ENCODE data around the gene PEX3.

Gene PEX3

DNA sequence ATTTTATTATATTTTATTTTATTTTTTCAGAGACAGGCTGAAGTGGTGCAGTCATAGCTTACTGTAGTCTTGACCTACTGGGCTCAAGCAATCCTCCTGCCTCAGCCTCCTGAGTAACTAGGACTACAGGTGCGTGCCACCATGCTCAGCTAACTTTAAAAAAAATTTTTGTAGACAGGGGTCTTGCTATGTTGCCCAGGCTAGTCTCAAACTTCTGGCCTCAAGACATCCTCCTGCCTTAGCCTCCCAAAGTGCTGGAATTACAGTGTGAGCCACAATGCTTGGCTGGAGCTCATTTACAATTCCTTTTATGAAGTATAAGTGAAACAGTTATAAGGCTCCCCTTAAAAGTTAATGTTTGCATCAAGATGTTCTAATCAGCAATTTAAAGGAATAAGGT, 46.4 kb downstream of the PEX3 start:
- H3K4me1 Mint-ChIP-seq: no peaks in the 10 kb centered on the region
- H3K27me3 Mint-ChIP-seq (ENCODE audit: low read depth): no peaks in the 10 kb centered on the region
- H3K36me3 Mint-ChIP-seq (ENCODE audit: low read depth): peaks cover 61% of the 10 kb centered on the region
- H3K9me3 Mint-ChIP-seq: no peaks in the 10 kb centered on the region
- H3K27ac Mint-ChIP-seq: no peak overlapping the region
- TF ChIP-seq, protein P1, sequence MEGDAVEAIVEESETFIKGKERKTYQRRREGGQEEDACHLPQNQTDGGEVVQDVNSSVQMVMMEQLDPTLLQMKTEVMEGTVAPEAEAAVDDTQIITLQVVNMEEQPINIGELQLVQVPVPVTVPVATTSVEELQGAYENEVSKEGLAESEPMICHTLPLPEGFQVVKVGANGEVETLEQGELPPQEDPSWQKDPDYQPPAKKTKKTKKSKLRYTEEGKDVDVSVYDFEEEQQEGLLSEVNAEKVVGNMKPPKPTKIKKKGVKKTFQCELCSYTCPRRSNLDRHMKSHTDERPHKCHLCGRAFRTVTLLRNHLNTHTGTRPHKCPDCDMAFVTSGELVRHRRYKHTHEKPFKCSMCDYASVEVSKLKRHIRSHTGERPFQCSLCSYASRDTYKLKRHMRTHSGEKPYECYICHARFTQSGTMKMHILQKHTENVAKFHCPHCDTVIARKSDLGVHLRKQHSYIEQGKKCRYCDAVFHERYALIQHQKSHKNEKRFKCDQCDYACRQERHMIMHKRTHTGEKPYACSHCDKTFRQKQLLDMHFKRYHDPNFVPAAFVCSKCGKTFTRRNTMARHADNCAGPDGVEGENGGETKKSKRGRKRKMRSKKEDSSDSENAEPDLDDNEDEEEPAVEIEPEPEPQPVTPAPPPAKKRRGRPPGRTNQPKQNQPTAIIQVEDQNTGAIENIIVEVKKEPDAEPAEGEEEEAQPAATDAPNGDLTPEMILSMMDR (IDR thresholded peaks at IDR 0.05; ENCODE audit: unreplicated experiment in 3 of 3): no peak
- H3K4me3 Mint-ChIP-seq: no peak overlapping the region

DNA sequence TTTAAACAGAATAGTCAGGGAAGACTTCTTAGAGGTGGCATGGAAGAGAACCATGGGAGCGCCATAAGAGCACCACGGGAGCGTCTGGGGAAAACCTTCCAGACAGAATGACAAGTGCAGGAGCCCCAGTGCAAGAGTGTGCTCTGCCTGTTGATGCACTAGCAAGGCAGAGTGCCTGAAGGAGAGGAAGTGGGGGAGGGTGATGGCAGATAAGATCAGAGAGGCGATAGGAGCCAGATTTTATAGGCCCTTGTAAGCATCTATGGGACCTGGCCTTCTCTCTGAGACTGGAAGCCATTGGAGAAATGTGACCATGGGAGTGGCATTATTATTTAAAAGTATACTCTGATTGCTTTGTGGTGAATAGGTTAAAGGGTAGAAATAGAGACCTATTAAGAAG, 47.8 kb downstream of the PEX3 start:
- H3K4me1 Mint-ChIP-seq: no peaks in the 10 kb centered on the region
- no peak overlapping the region for H3K27ac Mint-ChIP-seq
- TF ChIP-seq, protein P1 (IDR thresholded peaks at IDR 0.05; ENCODE audit: unreplicated experiment in 3 of 3): no peak
- peaks cover 63% of the 10 kb centered on the region for H3K36me3 Mint-ChIP-seq (ENCODE audit: low read depth)
- H3K4me3 Mint-ChIP-seq: no peak overlapping the region
- no peaks in the 10 kb centered on the region for H3K9me3 Mint-ChIP-seq
- H3K27me3 Mint-ChIP-seq (ENCODE audit: low read depth): no peaks in the 10 kb centered on the region

- Mint-ChIP-seq H3K36me3 (ENCODE audit: low read depth) (peaks cover 62% of the 10 kb centered on the region), H3K4me1 (no peaks in the 10 kb centered on the region), H3K27me3 (ENCODE audit: low read depth) (no peaks in the 10 kb centered on the region), H3K4me3 (no peak overlapping the region), H3K9me3 (no peaks in the 10 kb centered on the region), H3K27ac (no peak overlapping the region)
- TF ChIP-seq, protein P1 (IDR thresholded peaks at IDR 0.05; ENCODE audit: unreplicated experiment in 3 of 3): no peak
Measured at GRCh38 chr6:143501851-143502250, 51.2 kb downstream of the PEX3 start.

GRCh38 chr6:143504369-143504768, 53.8 kb downstream of the PEX3 start:
- H3K4me3 Mint-ChIP-seq: no peak overlapping the region
- H3K27ac Mint-ChIP-seq: no peak overlapping the region
- H3K9me3 Mint-ChIP-seq: no peaks in the 10 kb centered on the region
- TF ChIP-seq, protein P1 (IDR thresholded peaks at IDR 0.05; ENCODE audit: unreplicated experiment in 3 of 3): no peak
- no peaks in the 10 kb centered on the region for H3K27me3 Mint-ChIP-seq (ENCODE audit: low read depth)
- H3K4me1 Mint-ChIP-seq: peaks cover 6% of the 10 kb centered on the region
- peaks cover 63% of the 10 kb centered on the region for H3K36me3 Mint-ChIP-seq (ENCODE audit: low read depth)

DNA sequence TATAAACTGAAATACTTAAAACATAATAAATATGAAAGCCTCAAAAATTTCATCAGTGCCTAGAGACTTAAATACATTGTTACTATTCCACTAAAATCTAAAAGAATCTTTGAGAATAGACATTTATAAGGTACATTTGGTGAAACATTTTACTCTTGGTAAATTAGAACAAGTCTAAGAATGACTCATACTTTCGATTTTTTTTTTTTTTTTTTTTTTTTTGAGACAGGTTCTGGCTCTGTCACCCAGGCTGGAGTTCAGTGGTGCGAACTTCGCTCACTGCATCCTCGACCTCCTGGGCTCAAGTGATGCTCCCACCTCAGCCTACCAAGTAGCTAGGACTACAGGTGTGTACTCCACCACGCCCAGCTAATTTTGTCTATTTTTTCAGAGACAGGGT, 54.5 kb downstream of the PEX3 start:
- H3K4me3 Mint-ChIP-seq: no peak overlapping the region
- no peaks in the 10 kb centered on the region for H3K9me3 Mint-ChIP-seq
- H3K4me1 Mint-ChIP-seq: peaks cover 11% of the 10 kb centered on the region
- peaks cover 56% of the 10 kb centered on the region for H3K36me3 Mint-ChIP-seq (ENCODE audit: low read depth)
- no peak overlapping the region for H3K27ac Mint-ChIP-seq
- TF ChIP-seq, protein P1 (IDR thresholded peaks at IDR 0.05; ENCODE audit: unreplicated experiment in 3 of 3): no peak
- H3K27me3 Mint-ChIP-seq (ENCODE audit: low read depth): no peaks in the 10 kb centered on the region

GRCh38 chr6:143505537-143505936, 54.9 kb downstream of the PEX3 start:
- H3K36me3 Mint-ChIP-seq (ENCODE audit: low read depth): peaks cover 52% of the 10 kb centered on the region
- no peaks in the 10 kb centered on the region for H3K27me3 Mint-ChIP-seq (ENCODE audit: low read depth)
- no peaks in the 10 kb centered on the region for H3K9me3 Mint-ChIP-seq
- no peak overlapping the region for H3K27ac Mint-ChIP-seq
- no peak overlapping the region for H3K4me3 Mint-ChIP-seq
- peaks cover 13% of the 10 kb centered on the region for H3K4me1 Mint-ChIP-seq
- TF ChIP-seq, protein P1 (IDR thresholded peaks at IDR 0.05; ENCODE audit: unreplicated experiment in 3 of 3): no peak
